ENCODE results near the gene KIN. TPM values are rescaled to one million over a fixed set of nuclear protein-coding genes. Genes with fewer than 3 reads are reported as not detected.
"Not testable (repeated sequence)": the region's sequence is repeated elsewhere in the genome, so short reads cannot be mapped to it uniquely, and the experiment has no call there.

The KIN gene
- polyA plus RNA-seq, 4 donors, result 7.0 to 12.7 (median 9.1) TPM

DNA sequence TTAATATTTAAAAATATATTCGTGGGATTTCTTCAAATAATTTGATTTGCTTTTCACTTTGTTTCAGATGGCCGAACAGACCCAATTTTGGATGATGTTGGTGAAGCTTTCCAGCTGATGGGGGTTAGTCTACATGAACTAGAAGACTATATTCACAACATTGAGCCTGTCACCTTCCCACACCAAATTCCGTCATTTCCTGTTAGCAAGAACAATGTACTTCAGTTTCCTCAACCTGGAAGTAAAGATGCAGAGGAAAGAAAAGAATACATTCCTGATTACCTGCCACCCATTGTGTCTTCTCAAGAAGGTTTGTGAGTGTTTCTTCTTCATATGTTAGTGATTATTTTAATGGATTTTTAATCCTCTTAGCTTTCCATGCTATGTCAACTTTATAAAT lies 36.5 kb upstream of the KIN start:
- peaks cover 2 to 12% (median 6%) of the 10 kb centered on the region in 3 donors for H3K36me3 ChIP-seq (ENCODE audit: control insufficient read depth in 3 of 3, insufficient read depth in 2 of 3, low read depth in 1 of 3, low read length in 3 of 3)
- H3K4me3 ChIP-seq (ENCODE audit: low read depth in 1 of 3, low read length in 3 of 3), result no peak overlapping the region
- 88 to 93% (median 88%) methylated on average over 3 of the region's 3 CpGs for WGBS, 3 donors
- H3K27me3 ChIP-seq (ENCODE audit: control insufficient read depth in 3 of 3, insufficient read depth in 3 of 3, low read length in 3 of 3), result no peaks in the 10 kb centered on the region
- no peaks in the 10 kb centered on the region for H3K9me3 ChIP-seq (ENCODE audit: control insufficient read depth in 2 of 2, insufficient read depth in 1 of 2, low read depth in 1 of 2, low read length in 1 of 2)
- no peak for FAIRE-seq
- no peak overlapping the region for H3K27ac ChIP-seq (ENCODE audit: low read depth in 1 of 3, low read length in 2 of 3)
- peaks cover 0 to 8% (median 0%) of the 10 kb centered on the region in 3 donors for H3K4me1 ChIP-seq (ENCODE audit: control insufficient read depth in 3 of 3, insufficient read depth in 2 of 3, low read depth in 1 of 3, low read length in 2 of 3)
- no peak for DNase-seq

DNA sequence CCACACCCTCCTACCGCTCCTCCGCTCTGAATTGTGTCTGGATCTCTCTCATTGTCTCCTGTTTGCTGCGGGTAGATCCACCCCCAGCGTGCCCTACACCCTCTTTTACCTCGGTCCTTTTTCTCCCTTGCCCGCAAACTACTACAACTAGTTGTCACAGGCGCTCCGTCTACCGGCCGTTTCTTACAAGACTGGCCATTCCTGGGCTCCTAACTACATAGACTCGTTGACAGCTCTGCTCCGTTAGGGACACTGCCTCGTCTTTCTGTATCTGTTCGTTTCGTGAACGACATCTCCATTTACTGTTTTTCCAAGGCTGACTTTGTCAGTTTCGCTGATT lies 31.3 kb upstream of the KIN start:
- FAIRE-seq, result no peak
- H3K4me1 ChIP-seq (ENCODE audit: control insufficient read depth in 3 of 3, insufficient read depth in 2 of 3, low read depth in 1 of 3, low read length in 2 of 3), result peaks cover 0 to 8% (median 0%) of the 10 kb centered on the region in 3 donors
- 0 to 1% (median 1%) methylated on average over 17 of the region's 17 CpGs for WGBS, 3 donors

DNA sequence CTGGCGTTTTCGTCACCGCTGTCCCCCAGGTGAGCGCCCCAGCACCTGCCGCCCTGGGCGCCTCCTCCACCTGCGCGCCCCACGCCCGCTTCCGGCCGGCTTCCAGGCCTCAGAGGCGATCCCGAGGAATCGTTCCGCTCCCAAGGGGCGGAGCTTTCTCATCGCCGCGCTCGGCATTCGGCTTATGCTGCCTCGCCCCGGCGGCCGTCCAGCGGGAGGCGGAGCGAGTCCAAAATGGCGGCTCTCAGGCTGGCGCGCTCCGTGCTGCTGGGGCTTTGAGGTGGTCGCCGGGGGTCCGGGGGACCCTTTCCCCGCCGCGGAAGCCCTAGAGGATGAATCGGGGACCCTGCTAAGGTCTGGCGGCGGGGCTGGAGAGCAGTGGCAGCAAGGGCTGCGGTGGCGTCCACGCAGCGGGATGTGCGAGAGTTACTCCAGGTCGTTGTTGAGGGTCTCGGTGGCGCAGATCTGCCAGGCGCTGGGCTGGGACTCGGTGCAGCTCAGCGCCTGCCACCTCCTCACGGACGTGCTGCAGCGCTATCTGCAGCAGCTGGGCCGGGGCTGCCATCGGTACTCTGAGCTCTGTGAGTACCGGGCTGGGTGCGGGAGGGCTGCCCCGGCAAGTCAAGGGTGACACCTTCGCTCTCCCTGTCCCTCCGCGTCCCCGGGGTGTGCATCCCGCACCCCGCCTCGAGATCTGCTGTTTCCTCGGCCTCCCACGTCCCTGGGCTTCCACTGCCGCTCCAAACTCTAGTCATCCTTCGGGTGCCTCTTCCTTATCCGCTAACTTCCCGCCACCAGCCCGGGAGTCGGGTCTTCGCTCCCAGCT lies 30.7 kb upstream of the KIN start, which contains the start of gene TAF3:
TSS of gene TAF3 (plus strand) at position 211 of the 826 bp plus-strand sequence. CDS start at position 416, 205 bp downstream.
- no peaks in the 10 kb centered on the region for H3K9me3 ChIP-seq (ENCODE audit: control insufficient read depth in 2 of 2, insufficient read depth in 1 of 2, low read depth in 1 of 2, low read length in 1 of 2)

More for the DNA sequence above, 31.3 kb upstream of the KIN start:
- DNase-seq, result peak; percentile 54 to 60
- Histone ChIP-seq H3K27ac (ENCODE audit: low read depth in 1 of 3, low read length in 2 of 3) (peak overlapping the region in 1 of 3 donors; percentile 84), H3K27me3 (ENCODE audit: control insufficient read depth in 3 of 3, insufficient read depth in 3 of 3, low read length in 3 of 3) (no peaks in the 10 kb centered on the region), H3K36me3 (ENCODE audit: control insufficient read depth in 3 of 3, insufficient read depth in 2 of 3, low read depth in 1 of 3, low read length in 3 of 3) (peaks cover 0 to 8% (median 0%) of the 10 kb centered on the region in 3 donors), H3K9me3 (ENCODE audit: control insufficient read depth in 2 of 2, insufficient read depth in 1 of 2, low read depth in 1 of 2, low read length in 1 of 2) (no peaks in the 10 kb centered on the region), H3K4me3 (ENCODE audit: low read depth in 1 of 3, low read length in 3 of 3) (peak overlapping the region; percentile 79 to 90 (median 88))

DNA sequence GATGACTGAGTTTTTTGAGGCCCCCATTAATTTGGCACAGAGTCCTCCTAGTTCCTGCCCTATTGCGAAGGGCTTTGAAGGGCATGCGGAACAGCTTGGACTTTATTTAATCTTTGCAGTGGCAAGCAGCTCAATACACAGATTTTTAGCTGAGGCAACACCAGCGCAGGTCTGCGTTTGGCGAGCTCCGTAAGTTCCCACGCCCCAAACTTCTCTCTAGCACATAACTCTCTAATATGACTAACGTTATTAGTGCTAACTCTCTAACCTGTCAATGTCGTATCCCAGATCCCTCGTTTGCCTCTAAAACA lies 30.1 kb upstream of the KIN start:
- H3K27ac ChIP-seq (ENCODE audit: low read depth in 1 of 3, low read length in 2 of 3), result peak overlapping the region in 2 of 3 donors; percentile 29 to 37
- 0 to 2% (median 0%) methylated on average over 10 of the region's 10 CpGs for WGBS, 3 donors
- no peaks in the 10 kb centered on the region for H3K9me3 ChIP-seq (ENCODE audit: control insufficient read depth in 2 of 2, insufficient read depth in 1 of 2, low read depth in 1 of 2, low read length in 1 of 2)
- peaks cover 0 to 4% (median 0%) of the 10 kb centered on the region in 3 donors for H3K36me3 ChIP-seq (ENCODE audit: control insufficient read depth in 3 of 3, insufficient read depth in 2 of 3, low read depth in 1 of 3, low read length in 3 of 3)
- DNase-seq, result no peak
- peaks cover 0 to 8% (median 0%) of the 10 kb centered on the region in 3 donors for H3K4me1 ChIP-seq (ENCODE audit: control insufficient read depth in 3 of 3, insufficient read depth in 2 of 3, low read depth in 1 of 3, low read length in 2 of 3)
- H3K27me3 ChIP-seq (ENCODE audit: control insufficient read depth in 3 of 3, insufficient read depth in 3 of 3, low read length in 3 of 3), result peaks cover 0 to 3% (median 0%) of the 10 kb centered on the region in 3 donors
- H3K4me3 ChIP-seq (ENCODE audit: low read depth in 1 of 3, low read length in 3 of 3), result peak overlapping the region; percentile 79 to 90 (median 88)
- FAIRE-seq, result no peak

More for the DNA sequence above, 30.7 kb upstream of the KIN start, which contains the start of gene TAF3:
- Histone ChIP-seq H3K36me3 (ENCODE audit: control insufficient read depth in 3 of 3, insufficient read depth in 2 of 3, low read depth in 1 of 3, low read length in 3 of 3) (peaks cover 0 to 8% (median 0%) of the 10 kb centered on the region in 3 donors), H3K4me3 (ENCODE audit: low read depth in 1 of 3, low read length in 3 of 3) (peak within 1 kb of the TSS; percentile 79 to 90 (median 88)), H3K27me3 (ENCODE audit: control insufficient read depth in 3 of 3, insufficient read depth in 3 of 3, low read length in 3 of 3) (peaks cover 0 to 1% (median 0%) of the 10 kb centered on the region in 3 donors), H3K27ac (ENCODE audit: low read depth in 1 of 3, low read length in 2 of 3) (peak within 1 kb of the TSS in 2 of 3 donors; percentile 29 to 84), H3K4me1 (ENCODE audit: control insufficient read depth in 3 of 3, insufficient read depth in 2 of 3, low read depth in 1 of 3, low read length in 2 of 3) (peaks cover 0 to 8% (median 0%) of the 10 kb centered on the region in 3 donors)
- FAIRE-seq, result no peak
- WGBS, 3 donors, result 0% methylated on average over 72 to 77 of the region's 77 CpGs
- peak; percentile 94 to 97 for DNase-seq

DNA sequence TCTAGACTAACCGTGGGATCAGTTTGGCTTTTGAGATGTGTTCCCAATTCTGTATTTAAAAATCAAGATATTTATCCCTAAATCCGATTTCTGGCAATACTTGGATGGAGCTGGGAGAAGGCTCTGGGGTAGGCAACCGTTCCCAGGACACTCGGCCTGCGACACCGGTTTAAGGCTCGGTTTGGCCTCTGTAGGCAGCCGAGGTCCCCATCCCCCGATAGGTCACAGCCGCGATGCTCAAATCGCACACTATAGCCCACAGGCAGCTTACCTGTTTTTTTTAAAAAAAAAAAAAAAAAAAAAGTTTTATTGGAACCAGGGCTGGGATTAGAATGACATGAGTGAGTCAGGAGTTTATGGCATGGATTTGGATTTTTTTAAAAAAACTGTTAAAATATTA lies 29.8 kb upstream of the KIN start:
- Histone ChIP-seq H3K27me3 (ENCODE audit: control insufficient read depth in 3 of 3, insufficient read depth in 3 of 3, low read length in 3 of 3) (peaks cover 0 to 3% (median 0%) of the 10 kb centered on the region in 3 donors), H3K4me1 (ENCODE audit: control insufficient read depth in 3 of 3, insufficient read depth in 2 of 3, low read depth in 1 of 3, low read length in 2 of 3) (peaks cover 0 to 8% (median 0%) of the 10 kb centered on the region in 3 donors), H3K9me3 (ENCODE audit: control insufficient read depth in 2 of 2, insufficient read depth in 1 of 2, low read depth in 1 of 2, low read length in 1 of 2) (no peaks in the 10 kb centered on the region), H3K36me3 (ENCODE audit: control insufficient read depth in 3 of 3, insufficient read depth in 2 of 3, low read depth in 1 of 3, low read length in 3 of 3) (peaks cover 0 to 2% (median 0%) of the 10 kb centered on the region in 3 donors), H3K27ac (ENCODE audit: low read depth in 1 of 3, low read length in 2 of 3) (no peak overlapping the region), H3K4me3 (ENCODE audit: low read depth in 1 of 3, low read length in 3 of 3) (peak overlapping the region in 2 of 3 donors; percentile 79 to 90)
- no peak for DNase-seq
- WGBS, 3 donors, result 11 to 22% (median 13%) methylated on average over 12 of the region's 12 CpGs
- FAIRE-seq, result no peak

DNA sequence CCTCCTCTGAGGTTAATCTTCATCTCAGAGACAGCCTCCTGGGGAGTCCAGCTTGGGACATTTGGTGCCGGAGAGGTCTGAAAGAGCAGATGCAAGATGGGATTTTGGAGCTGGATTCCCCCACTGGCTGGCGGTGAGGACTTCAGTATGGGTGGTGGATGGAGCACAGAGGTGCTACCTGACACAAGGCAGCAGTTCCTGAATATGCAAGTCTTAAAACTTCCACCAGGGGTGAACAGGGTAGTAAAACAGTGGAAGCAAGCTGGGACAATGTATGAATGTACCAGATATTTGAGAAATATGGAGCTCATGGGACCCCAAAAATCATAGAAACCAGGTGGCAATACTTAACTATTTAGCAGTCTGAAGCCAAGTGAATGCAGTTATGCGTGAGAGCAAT lies 25.7 kb upstream of the KIN start:
- H3K27me3 ChIP-seq (ENCODE audit: control insufficient read depth in 3 of 3, insufficient read depth in 3 of 3, low read length in 3 of 3), result peaks cover 0 to 3% (median 0%) of the 10 kb centered on the region in 3 donors
- no peak for DNase-seq
- WGBS, 3 donors, result 78 to 96% (median 86%) methylated on average over 3 of the region's 3 CpGs
- H3K36me3 ChIP-seq (ENCODE audit: control insufficient read depth in 3 of 3, insufficient read depth in 2 of 3, low read depth in 1 of 3, low read length in 3 of 3), result no peaks in the 10 kb centered on the region
- H3K9me3 ChIP-seq (ENCODE audit: control insufficient read depth in 2 of 2, insufficient read depth in 1 of 2, low read depth in 1 of 2, low read length in 1 of 2), result no peaks in the 10 kb centered on the region
- FAIRE-seq, result no peak
- H3K4me3 ChIP-seq (ENCODE audit: low read depth in 1 of 3, low read length in 3 of 3), result no peak overlapping the region
- no peaks in the 10 kb centered on the region for H3K4me1 ChIP-seq (ENCODE audit: control insufficient read depth in 3 of 3, insufficient read depth in 2 of 3, low read depth in 1 of 3, low read length in 2 of 3)
- no peak overlapping the region for H3K27ac ChIP-seq (ENCODE audit: low read depth in 1 of 3, low read length in 2 of 3)

DNA sequence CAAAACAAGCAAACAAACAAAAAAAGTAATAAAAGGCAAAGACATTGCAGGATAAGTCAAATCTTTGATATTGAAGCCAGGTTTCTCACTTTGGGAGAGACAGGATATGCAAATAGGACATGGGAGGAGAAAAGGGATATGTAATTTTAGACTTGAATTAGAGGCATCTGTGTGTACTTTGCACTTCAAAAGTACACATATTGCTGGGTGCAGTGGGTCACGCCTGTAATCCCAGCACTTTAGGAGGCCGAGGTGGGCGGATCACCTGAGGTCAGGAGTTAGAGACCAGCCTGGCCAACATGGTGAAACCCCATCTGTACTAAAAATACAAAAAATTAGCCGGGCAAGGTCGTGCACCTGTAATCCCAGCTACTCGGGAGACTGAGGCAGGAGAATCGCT lies 23.9 kb upstream of the KIN start:
- not testable (repeated sequence) for H3K4me1 ChIP-seq (ENCODE audit: control insufficient read depth in 3 of 3, insufficient read depth in 2 of 3, low read depth in 1 of 3, low read length in 2 of 3); H3K27me3 ChIP-seq (ENCODE audit: control insufficient read depth in 3 of 3, insufficient read depth in 3 of 3, low read length in 3 of 3); H3K9me3 ChIP-seq (ENCODE audit: control insufficient read depth in 2 of 2, insufficient read depth in 1 of 2, low read depth in 1 of 2, low read length in 1 of 2); H3K36me3 ChIP-seq (ENCODE audit: control insufficient read depth in 3 of 3, insufficient read depth in 2 of 3, low read depth in 1 of 3, low read length in 3 of 3); H3K27ac ChIP-seq (ENCODE audit: low read depth in 1 of 3, low read length in 2 of 3); FAIRE-seq; H3K4me3 ChIP-seq (ENCODE audit: low read depth in 1 of 3, low read length in 3 of 3)
- DNase-seq, result peak in 1 of 2 donors; percentile 10
- WGBS, 3 donors, result 29 to 58% (median 43%) methylated on average over 7 of the region's 7 CpGs

DNA sequence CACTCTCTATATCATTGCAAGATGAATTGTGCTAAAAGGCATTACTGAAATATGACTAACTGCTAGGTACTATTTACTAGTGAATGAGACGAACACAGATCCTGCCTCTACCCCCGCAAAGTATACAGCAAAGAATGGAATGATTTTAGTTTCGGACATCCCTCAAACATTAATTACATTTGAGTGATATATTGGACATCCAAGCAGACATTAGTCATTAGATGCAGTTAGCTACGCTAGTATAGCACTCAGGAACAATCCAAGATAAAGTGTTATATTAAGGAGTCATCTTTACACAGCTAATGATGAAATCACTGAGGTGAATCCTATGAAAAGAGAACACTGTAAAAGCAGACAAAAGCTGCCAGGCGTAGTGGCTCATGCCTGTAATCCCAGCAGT lies 23.2 kb upstream of the KIN start:
- no peak overlapping the region for H3K4me3 ChIP-seq (ENCODE audit: low read depth in 1 of 3, low read length in 3 of 3)
- no peaks in the 10 kb centered on the region for H3K4me1 ChIP-seq (ENCODE audit: control insufficient read depth in 3 of 3, insufficient read depth in 2 of 3, low read depth in 1 of 3, low read length in 2 of 3)
- H3K9me3 ChIP-seq (ENCODE audit: control insufficient read depth in 2 of 2, insufficient read depth in 1 of 2, low read depth in 1 of 2, low read length in 1 of 2), result no peaks in the 10 kb centered on the region
- 78 to 88% (median 85%) methylated on average over 5 of the region's 5 CpGs for WGBS, 3 donors
- FAIRE-seq (no peak), DNase-seq (no peak)
- no peak overlapping the region for H3K27ac ChIP-seq (ENCODE audit: low read depth in 1 of 3, low read length in 2 of 3)
- peaks cover 0 to 7% (median 2%) of the 10 kb centered on the region in 3 donors for H3K36me3 ChIP-seq (ENCODE audit: control insufficient read depth in 3 of 3, insufficient read depth in 2 of 3, low read depth in 1 of 3, low read length in 3 of 3)
- H3K27me3 ChIP-seq (ENCODE audit: control insufficient read depth in 3 of 3, insufficient read depth in 3 of 3, low read length in 3 of 3), result peaks cover 0 to 3% (median 0%) of the 10 kb centered on the region in 3 donors
